Stimulated activated CD8-positive, alpha-beta memory T cell treated with anti-CD3 and anti-CD28 coated beads, Interleukin-7, amount 100 ng/mL, for 48 hours (primary cell): ENCODE measurements around the gene ELAVL3.
"Not testable (repeated sequence)": the region's sequence is repeated elsewhere in the genome, so short reads cannot be mapped to it uniquely, and the experiment has no call there.

ENCODE experiments used
- DNase-seq, 2 donors: peaks; one replicate each; pipeline ENCODE4 v3.0.0-alpha.2; 2020; ENCODE audit warnings: low read depth in 1 of 2; ENCODE audit errors: extremely low read depth in 1 of 2

ELAVL3 gene

DNA sequence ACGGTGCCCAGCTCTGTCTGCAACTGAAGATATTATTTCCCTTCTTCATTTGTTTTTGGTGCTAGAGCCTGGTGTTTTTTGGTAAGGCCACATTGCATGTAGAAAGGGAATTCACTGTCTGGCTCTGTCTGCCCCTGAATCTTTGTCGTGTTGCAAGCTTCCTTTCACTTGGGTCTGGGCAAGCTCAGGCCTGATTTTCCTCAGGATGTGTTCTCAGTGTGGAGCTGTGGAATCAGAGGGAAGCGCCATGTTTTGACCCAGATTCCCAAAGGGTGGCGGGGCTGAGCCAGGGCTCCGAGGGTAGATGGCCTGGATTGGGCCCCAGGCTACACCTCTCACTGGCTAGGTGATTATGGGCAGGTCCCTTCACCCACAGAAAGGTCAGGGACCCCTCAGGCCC, 36.8 kb downstream of the ELAVL3 start:
- DNase-seq = no peak

DNA sequence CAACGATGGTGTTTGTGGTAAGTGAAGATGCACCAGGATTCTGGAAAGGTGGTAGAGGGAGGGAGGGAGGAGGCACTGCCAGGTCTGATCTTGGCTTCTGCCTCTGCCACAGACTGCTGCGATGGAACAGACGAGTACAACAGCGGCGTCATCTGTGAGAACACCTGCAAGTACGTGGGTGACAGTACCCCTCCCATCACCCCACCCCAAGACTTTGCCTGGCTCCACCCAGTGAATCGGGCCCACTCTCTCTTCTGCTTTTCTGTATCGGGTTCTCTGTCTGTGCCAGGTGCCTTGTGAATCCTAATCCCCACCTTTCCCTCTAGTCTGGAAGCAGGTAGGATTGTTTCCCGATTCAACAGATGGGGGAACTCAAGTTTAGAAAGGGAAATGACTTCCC, 42.9 kb downstream of the ELAVL3 start:
- DNase-seq = no peak

DNA sequence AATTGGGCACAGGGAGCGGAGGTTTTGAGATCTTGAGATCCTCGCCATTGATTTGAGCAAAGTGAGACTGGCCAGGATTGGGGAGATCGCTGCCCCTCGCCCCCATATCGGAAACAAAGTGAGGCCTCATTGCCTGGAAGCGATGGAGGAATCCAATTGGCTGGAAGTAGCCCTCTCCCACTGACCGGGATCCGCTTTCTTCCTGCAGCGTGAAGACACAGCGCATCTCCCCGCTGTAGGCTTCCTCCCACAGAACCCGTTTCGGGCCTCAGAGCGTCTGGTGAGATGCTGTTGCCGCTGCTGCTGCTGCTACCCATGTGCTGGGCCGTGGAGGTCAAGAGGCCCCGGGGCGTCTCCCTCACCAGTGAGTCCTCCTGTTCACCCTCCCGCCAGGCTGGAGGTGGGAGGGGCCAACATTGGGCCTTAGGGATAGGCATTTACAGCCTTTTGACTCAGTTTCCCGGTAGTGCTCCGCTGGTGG, 45.0 kb downstream of the ELAVL3 start:
- DNase-seq = no peak

DNA sequence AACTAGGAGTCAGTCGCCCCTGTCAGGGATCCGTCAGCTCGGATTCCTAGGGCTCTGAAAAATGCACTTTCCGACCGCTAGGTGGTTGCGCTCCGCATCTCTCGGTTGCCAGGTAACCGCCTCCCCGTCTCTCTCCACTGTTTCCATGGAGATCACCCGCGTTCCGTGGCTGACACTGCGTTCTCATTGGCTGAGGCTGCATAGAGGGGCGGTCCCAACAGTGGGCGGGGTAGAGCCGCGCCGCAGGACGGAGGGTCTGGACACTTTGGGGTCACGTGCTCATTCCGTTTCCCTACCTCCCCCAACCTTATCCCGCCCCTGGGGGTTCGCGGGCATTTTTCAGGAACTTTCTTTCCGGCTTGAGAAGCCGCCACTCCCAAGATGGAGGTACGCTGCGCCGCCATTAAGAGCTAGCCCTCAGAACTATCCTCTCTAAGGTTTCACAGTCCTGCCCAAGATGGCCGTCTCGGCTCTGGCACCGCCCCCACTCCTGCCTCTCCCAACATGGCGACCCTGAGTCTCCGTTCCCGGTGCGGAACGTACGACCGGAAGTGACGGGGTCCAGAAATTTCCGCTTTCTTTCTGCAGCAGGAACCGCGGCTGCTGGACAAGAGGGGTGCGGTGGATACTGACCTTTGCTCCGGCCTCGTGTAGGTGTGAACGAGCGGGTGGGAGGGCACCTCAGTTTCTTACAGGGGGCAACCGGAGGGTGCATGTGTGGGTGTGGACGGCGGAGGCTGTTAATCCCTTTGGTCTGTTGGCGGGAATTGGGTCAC, 45.6 kb downstream of the ELAVL3 start, which contains the start of the genes ODAD3 and PRKCSH:
Gene ODAD3 (minus strand): TSS at position 65 of the 776 bp plus-strand sequence. CDS start 105 bp downstream, outside the sequence.
Gene PRKCSH (plus strand): TSS at position 579 of the 776 bp plus-strand sequence. CDS start 483 bp downstream, outside the sequence.
- DNase-seq = peak; percentile 96 to 100

DNA sequence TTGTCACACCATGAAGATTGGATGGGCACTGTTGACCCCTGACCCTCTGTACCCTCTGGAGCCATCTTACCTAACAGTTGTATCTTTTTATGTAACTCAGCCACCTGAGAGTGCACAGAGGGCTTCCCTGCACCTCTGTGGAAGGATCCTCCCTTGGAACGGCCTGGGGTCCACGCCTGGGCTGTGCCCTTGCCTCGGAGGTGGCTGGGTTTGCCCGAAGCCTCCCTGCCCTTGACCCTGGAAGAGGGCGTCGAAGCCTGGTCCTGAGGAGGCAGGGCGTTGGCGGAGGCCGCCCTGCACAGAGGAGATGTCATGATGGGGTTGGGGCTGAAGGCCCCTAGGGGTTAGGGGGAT, 46.2 kb downstream of the ELAVL3 start:
- DNase-seq = no peak

DNA sequence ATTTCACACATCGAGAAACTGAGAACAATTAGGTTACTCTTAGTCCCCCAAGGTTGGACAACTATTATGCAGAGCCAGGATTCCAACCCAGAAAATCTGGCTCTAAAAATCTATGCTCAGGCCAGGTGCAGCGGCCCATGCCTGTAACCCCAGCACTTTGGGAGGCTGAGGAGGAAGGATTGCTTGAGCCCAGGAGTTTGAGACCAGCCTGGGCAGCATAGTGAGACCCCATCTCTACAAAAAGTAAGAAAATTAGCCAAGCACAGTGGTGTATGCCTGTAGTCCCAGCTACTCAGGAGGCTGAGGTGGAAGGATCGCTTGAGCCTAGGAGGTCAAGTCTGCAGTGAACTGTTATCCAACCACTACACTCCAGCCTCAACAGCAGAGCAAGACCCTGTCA, 47.3 kb downstream of the ELAVL3 start:
- not testable (repeated sequence) for DNase-seq

DNA sequence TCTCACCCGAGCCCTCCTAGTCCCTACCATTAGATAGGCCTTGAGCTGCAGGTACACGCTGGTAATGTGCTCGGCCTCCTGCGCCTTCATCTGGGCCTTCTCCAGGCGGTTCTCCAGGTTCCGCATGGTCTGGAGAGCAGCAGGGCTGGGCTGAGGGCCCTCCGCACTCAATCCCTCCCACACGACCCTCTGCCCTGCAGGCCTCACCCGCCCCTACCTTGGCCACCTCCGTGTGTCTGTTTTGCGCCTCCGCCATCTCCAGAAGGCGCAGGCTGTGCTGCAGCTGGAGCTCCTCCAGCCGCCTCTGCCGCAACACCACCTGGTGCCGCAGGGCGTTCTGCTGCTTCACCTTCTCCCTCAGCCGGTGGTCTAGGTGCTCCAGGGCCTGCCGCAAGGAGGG, 54.2 kb downstream of the ELAVL3 start:
- DNase-seq = no peak

DNA sequence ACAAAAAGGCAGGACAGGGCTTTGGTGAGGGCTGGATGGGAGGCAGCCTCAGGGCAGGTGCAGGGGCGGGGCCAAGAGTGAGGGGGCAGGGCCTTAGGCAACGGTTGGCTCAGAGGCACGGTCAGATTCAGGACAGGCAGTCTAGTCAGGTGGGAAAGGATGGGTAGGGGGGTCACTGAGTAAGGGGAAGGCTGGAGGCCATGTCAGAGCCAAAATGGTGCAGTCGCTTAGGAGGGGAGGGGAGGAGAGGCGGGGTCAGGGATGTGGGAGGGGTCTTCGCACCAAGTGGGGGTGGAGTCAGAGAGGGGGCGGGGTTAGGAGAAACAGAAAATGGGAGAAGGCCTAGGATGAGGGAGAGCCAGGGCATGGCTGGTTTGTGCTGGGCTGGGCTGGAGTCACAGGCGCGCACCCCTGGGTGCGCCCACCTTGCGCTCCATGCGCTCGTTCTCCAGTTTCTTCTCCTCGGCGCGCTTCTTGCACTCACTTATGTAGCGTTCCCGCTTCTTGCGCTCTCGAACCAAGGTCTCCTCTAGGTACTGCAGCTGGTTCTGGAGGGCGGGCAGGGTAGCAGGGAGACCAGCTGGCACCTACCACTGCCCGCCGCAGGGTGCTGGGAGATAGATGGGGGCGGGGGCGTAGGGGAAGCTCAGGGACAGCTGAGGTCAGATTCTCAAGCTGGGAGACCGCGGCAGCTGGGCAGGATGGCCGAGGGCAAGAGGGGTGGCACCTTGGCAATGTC, 55.0 kb downstream of the ELAVL3 start:
- DNase-seq = no peak

DNA sequence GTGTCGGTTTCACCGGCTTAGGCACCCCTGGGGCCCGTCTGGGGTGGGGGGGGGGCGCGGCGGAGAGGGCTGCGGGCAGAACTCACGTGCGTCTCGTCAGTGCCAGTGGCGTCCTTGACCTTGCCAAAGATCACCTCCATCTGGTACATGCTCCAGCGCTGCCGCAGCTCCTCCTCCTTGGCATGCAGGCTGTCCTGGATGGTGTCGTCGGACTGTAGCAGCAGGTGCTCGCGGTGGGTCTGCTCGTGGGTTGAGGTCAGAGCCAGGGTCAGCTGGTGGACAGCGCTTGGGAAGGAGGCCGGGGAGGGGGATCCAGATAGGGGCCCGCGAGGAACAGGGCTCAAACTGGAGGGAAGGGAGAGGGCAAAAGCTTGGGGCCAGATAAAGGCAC, 57.1 kb downstream of the ELAVL3 start:
- DNase-seq = no peak

DNA sequence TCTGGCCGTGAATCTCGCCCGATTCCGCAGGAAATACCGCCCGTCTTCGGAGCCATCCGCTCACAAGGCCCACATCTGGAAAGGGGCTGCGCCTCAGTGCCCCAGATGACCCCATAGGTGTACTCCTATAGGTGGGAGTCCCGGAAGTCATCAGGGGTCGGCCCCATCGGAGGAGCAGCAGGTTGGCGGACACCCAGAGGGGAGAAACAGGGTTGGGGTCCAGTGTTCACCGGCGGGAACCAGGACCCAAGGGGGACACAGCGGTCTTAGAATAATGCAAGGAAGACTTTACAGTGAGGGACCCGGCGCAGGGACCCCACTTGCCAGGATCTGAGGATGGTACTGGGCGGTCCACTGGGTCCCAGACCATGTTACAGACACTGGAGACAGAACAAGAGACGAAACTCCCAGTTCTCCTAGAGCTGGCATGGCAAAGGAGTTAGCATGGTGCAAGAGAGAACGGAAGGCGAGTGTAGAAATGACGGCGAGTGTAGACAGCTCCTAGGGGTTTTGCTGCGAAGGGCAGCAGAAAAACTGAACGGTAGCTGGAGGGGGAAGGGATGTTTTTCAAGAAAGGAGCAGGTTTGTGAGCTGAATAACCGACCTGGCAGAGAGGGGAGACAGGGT, 57.6 kb downstream of the ELAVL3 start:
- DNase-seq = no peak

DNA sequence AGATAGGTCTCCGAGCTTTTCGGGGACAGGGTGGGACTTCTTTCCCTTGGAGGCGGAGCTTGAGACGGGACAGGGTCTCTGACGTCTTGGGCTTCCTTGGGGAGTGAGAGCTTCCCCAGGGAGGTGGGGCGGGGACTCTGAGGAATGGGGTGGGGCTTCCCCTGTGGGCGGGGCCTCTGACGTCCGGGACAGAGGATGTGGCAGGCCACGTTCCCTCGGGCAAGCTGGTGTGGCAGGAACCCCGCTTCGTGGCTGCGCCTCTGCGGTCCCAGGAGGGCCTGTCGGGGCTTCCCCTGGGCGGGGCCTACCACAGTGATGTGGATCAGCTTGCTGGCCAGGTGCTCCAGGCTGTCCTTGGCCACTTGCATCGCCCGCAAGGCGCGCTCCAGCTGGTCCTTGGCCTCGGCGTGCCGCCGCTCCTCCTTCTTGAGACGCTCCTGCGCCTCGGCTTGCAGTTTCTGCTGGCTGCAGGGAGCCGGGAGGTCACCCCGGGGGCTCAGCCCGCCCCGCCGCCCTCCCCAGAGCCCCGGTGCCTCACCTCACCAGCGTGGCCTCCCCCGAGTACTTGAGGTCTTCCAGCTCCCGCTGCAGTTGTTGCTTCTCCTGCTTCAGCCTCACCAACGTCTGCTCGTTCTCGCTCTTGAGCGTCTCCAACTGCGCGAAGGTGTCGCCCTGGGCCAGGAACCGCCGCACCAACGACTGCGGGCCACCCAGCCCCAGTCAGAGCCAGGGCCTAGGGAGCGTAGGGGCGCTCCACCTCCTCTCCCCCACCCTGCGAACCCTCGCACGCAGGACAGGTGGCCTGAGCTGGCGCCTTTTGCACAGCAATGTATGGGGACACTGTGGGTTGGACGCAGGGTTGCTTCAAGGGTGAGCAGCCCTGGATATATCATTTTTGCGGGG, 58.4 kb downstream of the ELAVL3 start:
- DNase-seq = peak; percentile 49 to 74

DNA sequence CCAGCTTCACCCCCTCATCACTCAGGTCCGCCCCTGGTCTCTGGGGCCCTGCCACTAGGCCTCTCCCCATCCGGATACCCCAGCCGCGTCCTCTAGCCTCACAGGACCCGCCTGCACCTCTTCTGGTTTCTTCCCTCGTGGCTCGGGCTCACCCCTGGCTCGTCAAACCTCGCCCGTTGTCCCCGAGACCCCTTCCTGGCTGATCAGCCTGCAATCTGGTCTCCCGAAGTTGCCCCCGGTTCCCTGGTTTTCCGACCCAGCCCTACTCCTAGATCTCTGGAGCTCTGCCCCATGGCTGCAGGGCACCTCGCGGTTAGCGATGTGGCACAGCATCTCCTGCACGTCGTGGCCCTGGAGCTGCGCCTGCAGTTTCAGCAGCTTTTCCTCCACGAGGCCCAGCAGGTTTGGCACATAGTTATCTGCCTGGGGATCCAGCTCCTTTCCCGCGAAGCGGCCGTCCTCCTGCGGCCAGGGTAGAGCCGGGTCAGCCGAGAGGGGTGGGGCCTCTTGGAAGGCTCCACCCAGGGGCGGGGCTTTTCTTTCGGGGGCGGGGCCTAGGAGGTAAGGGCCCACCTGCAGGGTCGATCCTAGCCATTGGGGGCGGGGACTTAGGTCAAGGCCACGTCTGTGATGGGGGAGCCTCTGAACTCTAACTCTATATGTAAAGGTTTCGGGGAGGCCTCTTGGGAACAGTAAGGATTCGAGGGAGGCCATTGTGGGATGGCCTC, 59.3 kb downstream of the ELAVL3 start:
- DNase-seq = peak in 1 of 2 donors; percentile 27

DNA sequence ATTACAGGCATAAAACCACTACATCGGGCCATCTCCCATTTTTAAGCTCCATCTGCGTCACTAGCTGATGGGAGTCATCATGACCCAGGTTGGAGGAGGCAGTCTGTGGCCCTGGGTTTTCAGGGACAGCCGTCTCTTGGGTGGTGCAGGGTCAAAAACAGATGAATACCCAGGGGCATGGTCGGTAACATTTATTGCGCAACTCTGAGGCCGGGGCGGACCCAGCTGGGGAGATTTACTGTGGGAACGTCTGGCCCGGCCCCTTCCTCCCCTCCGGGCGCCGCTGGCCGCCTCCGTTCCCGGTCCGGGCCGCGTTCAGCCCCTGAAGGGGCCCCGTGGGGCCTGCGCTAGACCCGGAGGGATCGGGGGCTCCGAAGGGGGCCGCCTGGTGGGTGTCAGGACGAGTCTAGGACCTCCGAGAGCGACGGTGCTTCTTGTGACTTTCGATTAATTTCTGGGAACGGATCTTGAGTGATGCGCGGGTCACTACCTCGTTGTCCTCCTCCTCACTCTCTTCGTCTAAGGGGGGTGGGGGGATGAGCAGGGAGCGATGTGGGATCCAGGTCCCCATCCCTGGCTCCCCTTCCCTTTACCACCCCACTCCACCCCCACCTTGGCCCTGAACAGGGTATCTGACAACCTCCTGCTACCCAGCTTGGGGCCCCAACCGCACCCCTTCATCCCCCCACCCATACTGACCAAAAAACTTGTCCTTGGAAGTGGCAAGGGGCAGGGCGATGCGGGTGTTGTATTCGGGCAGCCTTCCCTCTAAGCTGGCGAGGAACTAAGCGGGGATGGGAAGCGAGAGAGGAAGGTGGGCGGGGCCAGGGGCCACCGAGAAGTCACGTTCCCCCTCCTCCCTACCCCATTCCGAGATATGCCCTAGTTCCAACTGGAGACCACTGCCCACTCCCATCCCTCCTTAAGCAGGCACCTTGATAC, 60.1 kb downstream of the ELAVL3 start:
- DNase-seq = no peak

DNA sequence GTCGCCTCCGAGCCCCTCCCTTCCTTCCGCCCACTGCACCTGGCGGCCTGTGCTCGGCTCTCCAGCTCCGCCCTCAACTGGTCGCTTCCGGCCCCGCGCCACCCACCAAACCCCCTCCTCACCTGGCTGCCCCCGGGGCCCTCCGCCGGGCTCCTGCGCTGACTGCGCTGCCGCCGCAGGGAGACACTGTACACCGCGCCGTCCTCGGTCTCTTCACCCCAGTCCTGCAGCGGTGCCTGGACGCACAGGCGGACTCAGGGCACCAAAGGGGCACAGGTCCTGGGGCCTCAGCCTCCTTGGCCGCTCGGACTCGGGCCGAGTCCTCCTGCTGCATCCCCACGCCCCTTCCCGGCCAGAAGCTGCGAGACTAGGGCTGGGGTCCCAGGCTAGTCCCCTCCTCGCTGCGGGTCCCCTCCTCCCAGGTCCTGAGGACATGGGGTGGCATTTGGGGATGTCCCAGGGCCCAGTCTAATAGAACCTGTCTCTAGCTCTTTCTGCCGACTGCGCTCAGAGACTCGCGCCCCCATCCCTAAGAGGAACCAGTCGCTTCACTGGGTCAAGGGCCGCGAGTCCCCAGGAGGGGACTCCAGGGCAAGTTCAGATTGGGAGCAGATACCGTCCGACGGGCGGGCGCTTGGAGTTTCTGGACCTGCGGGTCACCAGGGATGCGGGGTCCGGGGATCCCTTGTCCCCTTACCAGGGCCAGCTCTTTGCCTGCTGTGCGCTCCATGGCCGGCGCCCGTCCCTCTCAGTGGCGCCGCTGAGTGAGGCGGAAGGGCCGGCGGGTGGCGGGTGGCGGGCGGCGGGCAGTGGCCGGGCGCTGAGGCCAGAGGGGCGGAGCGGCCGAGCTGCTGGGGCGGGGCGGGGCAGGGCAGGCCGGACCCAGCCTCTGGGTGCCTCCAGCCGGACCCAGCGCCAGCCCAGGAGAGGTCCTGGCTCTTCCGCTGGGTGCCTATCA, 62.0 kb downstream of the ELAVL3 start, which contains the start of gene RGL3:
Gene RGL3 (minus strand): TSS at position 766 of the 958 bp plus-strand sequence. CDS start 36 bp downstream, at position 730.
- DNase-seq = no peak

DNA sequence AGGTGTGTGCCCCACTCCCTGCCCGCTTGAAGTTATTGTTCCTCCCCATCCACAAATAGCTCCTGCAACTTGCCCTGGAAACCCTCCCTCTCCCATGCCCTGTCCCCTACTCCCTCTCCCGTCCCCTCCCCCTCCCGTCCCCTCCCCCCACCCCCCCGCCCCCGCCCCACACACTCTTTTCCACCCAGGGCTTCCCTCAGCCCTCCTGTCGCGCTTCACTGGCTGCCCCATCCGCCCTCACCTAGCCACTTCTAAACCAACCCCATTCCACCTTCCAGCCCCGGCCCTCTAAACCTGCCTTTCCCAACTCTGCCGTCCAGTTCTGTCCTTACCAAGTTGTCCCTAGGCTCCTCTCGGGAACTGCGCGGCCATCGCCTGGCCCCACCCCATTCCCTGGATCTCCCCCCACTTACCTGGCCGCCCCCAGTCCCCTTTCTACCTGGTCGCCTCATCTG, 62.7 kb downstream of the ELAVL3 start:
- DNase-seq = no peak

DNA sequence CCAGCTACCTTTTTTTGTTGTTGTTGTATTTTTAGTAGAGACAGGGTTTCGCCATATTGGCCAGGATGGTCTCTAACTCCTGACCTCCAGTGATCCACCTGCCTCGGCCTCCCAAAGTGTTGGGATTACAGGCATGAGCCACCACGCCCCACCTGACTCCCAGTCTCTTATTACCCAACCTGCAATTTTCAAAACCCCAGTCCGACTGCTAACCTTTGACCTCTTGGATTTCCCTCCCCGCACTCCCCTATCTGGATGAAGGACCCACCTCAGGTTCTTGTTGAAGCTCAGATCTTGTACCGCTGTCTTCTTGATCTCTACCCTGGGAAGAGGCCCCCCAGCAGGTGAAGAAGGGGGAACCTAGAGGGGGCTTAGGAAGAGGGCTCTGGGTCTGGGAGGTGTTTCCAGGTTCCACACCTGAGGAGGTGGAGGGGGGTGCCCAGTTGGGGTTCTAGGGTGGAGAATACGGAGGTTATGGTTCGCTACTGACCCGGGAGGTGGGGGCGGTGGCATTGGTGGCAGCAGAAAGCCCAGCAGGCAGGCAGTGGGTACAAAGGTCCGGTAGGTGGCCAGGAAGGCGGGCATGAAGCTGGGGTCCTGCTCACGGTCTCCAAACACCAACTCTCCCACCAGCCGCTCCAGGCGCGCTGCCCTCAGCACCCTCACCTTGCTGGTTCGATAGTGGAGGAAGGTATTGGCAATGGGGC, 64.3 kb downstream of the ELAVL3 start:
- no peak for DNase-seq

DNA sequence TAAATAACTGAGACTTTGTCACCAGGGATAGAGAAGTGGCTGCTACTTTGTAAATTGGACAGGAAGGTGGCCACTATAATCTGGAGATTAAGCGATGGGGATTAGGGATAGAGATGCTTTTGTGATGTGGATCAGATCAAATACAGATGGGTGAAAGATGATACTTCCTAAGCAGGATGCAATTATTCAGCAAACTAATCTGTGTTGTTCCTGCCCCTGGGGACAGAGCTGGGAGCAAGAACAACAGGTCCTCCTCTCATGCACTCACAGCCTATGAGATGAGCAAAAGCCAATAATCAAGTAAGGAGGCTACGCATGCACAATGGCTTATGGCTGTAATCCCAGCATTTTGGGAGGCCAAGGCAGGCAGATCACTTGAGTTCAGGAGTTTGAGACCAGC, 66.3 kb downstream of the ELAVL3 start:
- DNase-seq = no peak
